Skin epidermis (tissue), 12 donors: ENCODE data around the gene GPR183.

Source experiments
- H3K27ac ChIP-seq, 21 experiments: fragments of 200-600 bp; sonication (generic) in 11 of 21; one replicate each; pipeline ENCODE4 v1.5.0; 2020; ENCODE audit warnings: mild to moderate bottlenecking in 3 of 21, inconsistent platforms in 2 of 21, moderate library complexity in 2 of 21
- H3K4me3 ChIP-seq, 7 experiments: fragments of 200-600 bp; sonication (generic) in 2 of 7; one replicate each; pipeline ENCODE4 v1.5.0; 2020; ENCODE audit warnings: inconsistent platforms in 2 of 7, mild to moderate bottlenecking in 2 of 7, moderate library complexity in 1 of 7

GPR183 gene

DNA sequence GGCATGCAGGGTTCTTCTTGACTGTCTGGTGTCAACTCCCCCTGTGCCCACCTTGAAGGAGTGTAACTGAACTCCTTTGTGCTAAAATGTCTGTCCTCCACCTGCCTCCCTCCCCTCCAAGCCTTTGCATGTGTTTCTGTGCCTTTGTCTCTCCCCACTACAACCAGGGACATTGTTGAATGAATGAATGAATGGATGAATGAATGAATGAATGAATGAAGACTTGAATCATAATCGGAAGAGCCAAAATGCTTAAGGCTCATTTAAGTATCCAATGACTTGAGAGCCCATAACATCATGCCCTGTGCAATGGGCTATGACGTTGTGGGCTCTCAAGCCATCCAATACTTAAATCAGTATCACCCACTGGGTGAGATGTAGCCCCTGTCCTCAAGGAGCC lies 9.0 kb upstream of the GPR183 start:
- no peak overlapping the region for H3K4me3 ChIP-seq
- H3K27ac ChIP-seq = peak overlapping the region in 1 of 21 experiments; percentile 87

DNA sequence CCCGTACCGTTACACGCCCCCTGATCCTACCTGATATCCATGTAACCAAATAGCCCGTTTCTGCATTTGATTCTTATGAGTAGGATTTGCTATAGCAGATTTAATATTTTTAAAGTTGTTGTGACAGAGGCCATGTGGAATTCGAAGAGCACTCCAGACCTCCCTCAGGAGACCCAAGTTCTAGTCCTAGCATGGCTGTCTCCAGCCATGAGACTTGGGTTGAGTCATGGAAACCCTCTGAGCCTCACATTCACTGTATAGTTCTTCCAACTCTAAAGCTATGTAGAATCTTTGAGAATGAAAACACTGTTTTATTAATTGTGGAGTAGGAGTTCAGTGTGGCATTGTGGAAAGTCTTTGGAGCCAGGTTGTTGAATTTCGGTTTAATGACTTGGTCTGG lies 8.0 kb upstream of the GPR183 start:
- H3K27ac ChIP-seq = peak overlapping the region in 14 of 21 experiments; percentile 1 to 87 (median 48)
- no peak overlapping the region for H3K4me3 ChIP-seq

DNA sequence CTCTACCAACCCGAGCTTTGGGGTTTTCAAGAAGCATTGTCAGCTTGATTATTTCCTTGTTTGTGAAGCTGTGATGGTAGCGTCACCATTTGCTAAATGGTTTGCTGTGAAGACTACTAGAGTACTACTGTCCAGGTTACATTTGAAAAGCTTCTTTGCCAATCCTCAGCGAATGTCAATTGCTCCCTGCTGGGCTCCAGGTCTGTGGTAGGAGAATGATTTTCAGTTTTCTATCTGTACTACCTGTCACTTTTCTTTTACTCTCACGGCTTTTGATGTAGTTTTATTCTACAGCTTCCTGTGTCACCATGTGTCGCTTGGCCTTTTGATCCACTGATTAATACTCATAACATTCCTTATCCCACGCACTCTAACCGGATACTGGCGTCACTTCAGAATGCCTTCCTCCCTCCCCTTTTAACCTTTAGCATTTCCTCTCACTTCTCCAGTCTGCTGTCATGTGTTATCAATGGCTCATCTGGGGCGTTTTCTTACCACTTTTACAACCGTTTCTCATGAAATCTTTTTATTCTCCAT lies 7.5 kb upstream of the GPR183 start:
- Histone ChIP-seq H3K27ac (peak overlapping the region in 15 of 21 experiments; percentile 1 to 87 (median 52)), H3K4me3 (no peak overlapping the region)

DNA sequence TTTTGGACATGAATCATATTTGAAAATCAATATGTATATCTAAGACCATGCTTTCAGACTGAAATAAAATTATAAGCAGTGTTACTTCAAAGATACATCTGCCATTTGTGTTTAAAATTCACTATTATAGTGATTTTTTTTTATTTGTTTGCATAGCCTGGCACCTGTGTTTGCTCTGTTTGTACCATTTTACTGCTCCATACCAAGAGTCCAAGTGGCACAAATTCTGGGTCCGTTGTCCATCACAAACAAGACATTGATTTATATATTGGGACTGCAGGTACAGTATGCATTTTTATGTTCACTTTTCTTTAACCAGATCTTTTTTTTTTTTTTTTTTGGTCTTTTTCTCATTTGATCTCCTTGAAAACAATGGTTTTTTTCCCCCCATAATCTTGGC lies 6.7 kb upstream of the GPR183 start:
- Histone ChIP-seq H3K4me3 (no peak overlapping the region), H3K27ac (peak overlapping the region in 13 of 21 experiments; percentile 13 to 87 (median 75))

DNA sequence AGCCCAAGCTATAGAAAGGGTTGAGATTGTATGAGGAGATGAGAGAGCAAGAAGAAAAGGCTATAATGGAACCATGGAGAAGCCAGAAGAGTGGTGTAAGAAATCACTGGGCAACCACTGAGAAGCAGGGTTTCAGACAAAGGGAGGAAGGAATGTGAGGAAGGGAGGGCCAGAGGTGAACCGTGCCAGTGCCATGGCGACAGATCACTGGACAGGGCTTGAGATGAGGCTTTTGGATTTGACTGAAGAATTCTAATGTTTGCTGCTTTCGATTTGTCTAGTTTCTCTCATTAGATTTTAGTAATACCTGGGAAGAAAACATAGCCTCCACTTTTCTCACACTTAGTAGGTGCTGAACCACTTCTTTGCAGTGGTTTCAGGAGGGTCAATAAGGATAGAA lies 6.3 kb upstream of the GPR183 start:
- H3K27ac ChIP-seq = peak overlapping the region in 19 of 21 experiments; percentile 2 to 87 (median 72)
- no peak overlapping the region for H3K4me3 ChIP-seq

DNA sequence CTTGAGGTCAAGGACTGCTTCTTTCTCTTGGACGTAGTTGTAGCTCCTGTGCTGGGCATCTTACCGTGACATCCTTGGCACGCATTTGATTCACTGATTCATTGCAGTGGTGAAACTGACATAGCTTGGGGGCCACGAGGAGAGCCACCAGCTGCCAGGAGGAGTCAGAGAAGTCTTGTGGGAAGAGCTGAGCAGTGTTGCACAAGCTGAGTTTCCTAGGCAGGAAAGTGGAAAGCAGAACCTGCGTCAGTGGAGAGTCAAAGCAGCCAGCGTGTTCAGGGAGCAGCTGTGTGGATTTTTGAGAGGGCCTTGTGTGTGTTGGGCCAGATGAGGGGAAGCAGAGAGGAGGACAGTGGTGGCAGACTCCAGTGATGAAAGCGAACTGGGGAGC lies 5.3 kb upstream of the GPR183 start:
- H3K4me3 ChIP-seq = no peak overlapping the region
- H3K27ac ChIP-seq = peak overlapping the region in 19 of 21 experiments; percentile 2 to 87 (median 72)

DNA sequence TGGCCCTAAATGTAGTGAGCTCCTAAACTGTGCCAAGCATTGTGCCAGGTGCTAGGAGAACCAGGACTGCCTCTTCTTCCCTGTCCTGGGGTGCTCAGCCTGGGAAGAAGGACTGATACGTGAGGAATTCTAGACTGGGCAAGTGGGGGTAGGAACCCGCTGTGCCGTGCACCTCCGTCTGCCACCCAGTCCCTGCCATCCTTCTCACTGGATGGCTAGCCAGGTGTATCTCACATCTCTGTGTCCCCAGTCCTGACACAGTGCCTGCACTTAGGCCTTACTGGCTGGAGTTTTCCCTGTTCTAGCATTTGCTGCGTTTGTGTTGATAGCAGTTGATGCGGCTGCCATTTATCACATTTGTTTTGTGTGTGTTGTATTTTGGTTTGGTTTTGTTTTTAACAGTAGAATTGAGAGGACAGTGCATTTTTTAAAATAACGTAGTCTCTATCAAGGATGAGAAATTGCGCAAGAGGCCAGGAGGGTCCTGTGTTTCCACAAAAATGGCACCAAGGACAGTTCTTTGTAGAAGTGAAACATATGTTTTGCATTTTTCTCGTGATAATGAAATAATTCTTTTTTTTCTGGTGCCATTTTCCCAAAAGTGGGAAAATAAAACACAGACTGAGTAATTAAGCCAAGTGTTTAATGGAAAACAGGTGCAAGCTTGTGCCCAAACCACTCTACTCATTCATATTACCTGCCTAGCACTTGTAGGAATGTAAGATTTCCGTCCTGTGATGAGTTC lies 4.7 kb upstream of the GPR183 start:
- Histone ChIP-seq H3K4me3 (no peak overlapping the region), H3K27ac (peak overlapping the region in 19 of 21 experiments; percentile 1 to 87 (median 62))

DNA sequence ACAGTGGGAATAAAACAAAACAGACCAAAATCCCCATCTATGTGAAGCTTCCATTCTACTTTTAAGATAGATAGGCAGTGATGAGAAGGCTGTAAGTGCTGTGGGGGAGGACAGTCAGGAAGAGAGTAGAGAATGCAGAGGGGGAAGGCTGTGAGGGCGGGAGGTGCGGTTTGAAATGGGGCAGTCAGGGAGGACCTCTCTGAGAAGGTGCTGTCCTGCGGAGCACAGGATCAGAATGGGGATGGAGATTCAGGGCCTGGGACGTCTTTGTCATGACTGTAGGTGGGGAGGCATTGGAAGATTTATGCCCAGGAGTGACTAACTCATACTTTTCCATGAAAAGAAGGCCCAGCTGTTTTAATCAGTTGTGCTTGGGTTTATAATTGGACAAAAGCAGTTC lies 3.9 kb upstream of the GPR183 start:
- Histone ChIP-seq H3K4me3 (no peak overlapping the region), H3K27ac (peak overlapping the region in 16 of 21 experiments; percentile 15 to 87 (median 72))

DNA sequence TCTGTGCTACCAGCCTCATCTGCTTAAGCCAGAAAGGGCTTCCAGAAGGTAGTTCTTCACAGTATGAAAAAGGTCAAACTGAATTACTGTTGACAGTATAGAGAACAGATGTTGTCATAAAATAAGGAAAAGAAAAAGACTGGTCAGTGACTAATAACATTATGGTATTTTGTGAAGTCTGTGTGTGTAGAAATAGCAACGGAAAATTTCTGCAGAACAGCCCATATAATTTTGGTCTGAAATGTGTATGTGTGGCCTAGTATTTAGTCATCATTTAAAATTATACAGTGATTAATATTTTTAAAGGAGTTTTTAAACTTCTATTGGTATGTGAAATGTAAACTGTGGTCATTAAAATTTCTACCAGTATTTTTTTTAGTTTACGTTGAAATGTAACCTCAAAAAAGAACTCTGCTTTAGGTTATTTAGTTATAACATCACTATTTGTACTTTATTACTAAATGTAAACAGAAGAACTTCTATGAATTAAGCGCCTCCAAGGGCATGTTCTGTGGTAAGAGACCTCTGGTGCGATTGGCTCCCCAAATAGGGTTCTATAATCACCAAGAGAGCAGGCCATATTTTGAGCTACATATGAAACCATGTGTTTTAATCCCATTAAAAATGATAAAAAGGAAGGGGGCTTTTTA lies 3.3 kb upstream of the GPR183 start:
- H3K27ac ChIP-seq = peak overlapping the region in 16 of 21 experiments; percentile 25 to 87 (median 68)
- H3K4me3 ChIP-seq = no peak overlapping the region

DNA sequence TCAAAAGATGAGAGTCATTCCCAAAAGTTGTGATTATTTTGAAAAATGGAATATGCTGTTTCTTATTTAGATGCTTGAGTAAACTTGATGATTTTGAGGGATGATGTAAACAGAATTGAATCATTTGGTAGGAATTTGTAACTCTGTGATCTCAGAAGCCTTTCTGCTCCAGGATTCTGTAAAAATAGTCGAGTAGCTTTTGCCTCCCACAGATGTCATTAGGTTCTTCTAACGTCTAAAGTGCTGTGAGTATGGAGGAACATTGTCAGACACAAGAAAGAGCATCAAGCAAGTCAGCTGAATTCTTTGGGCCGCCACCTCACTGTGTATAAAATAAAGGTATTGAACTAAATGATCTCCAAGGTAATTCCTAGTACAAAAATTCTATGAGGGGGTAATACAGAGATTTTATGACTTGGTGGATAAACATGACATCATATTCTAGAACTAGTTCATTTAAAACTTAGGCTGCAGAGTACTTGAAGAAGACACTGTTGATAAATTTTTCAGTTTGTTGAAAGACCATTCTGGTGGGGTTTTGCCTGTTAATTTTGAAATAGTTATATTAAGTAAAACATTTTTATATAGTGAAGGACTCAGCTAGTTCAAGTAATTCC lies 1.4 kb upstream of the GPR183 start:
- Histone ChIP-seq H3K27ac (peak overlapping the region in 19 of 21 experiments; percentile 7 to 87 (median 73)), H3K4me3 (no peak overlapping the region)

DNA sequence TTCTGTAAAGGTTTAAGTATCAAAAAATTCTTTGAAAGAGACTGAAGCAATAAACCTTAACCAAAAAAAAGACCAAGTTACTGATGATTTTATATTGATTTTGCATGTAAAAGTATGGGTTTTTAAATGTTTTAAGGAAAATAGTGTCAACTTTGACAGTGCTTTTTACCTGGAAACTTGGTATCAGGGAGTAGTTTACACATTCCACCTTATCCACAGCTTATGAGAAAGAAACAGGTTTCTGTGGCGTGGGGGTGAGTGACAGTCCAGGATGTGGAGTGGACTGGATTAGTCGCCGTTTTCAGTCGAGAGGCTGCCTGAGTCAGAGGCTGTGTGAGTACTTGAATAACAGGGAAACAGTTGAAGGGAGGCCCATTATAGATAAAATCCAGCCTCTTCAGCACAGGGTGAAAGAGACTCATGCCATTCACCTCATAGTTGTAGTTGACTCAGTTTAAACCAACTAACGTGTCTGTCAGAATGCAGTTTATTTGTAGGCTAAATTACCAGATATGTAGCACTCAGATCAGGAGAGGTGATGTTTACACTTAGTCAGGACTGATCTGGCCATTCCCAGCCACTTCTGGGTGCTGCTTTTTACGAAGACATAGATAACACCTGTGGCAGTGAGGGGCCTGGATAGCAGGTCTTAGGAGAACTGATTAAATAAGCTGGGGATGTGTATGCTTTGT lies 595 bp upstream of the GPR183 start:
- Histone ChIP-seq H3K27ac (peak overlapping the region in 18 of 21 experiments; percentile 14 to 87 (median 70)), H3K4me3 (no peak overlapping the region)

DNA sequence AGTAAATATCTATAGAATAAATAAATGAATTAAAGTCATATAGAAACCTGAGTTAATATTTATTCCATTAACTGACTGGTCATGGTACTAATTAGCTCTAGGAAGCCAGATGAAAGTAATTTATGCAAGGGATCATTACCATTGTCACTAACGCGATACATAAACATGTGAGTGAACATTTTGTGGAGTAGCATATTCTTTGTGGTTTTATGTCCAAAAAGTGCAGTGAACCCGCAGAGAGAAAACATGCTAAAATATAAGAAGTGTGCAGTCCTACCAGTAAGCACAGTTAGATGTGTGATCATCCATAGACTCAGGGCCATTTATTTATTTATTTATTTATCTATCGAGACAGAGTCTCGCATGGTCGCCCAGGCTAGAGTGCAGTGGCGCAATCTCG lies 1.6 kb downstream of the GPR183 start:
- peak overlapping the region in 18 of 21 experiments; percentile 8 to 87 (median 72) for H3K27ac ChIP-seq
- peak overlapping the region; percentile 19 to 42 (median 26) for H3K4me3 ChIP-seq

DNA sequence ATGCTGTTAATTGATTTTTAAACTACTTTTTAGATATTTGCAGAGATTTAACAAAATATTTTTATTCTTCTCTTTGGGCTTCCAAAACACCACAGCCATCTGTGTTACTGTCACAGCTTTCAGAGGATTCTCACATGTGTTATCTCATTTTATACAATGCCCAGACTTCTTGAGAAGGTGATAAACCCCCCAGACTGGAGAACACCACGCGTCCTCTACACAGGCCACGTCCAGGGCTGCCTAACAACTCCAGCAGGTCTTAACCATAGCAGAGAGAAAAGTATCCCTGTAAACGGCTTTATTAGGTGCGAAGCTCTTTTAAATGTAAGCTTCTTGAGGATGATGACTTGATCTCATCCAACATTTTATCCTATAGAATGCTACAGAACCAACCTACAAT lies 2.0 kb downstream of the GPR183 start:
- Histone ChIP-seq H3K4me3 (peak overlapping the region; percentile 9 to 42 (median 26)), H3K27ac (peak overlapping the region in 15 of 21 experiments; percentile 22 to 87 (median 74))

DNA sequence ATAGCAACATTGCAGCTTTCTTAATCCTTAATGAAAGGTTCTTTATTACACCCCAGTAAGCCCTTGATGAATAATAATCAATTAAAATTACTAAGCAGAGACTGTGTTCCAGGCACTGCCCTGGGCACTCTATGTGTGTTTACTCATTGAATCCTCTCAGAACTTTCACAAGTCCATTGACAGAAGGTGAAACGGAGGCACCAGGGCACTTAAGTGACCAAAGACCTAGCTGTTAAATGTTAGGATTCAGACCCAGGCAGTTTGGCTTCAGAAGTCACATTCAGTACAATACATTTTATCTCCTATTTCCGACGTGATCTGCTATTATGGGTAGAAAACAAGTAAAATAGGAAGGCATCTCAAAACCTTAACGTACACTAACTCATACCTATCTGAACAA lies 2.7 kb downstream of the GPR183 start:
- Histone ChIP-seq H3K27ac (peak overlapping the region in 17 of 21 experiments; percentile 3 to 87 (median 72)), H3K4me3 (peak overlapping the region in 4 of 7 experiments; percentile 7 to 42 (median 26))

DNA sequence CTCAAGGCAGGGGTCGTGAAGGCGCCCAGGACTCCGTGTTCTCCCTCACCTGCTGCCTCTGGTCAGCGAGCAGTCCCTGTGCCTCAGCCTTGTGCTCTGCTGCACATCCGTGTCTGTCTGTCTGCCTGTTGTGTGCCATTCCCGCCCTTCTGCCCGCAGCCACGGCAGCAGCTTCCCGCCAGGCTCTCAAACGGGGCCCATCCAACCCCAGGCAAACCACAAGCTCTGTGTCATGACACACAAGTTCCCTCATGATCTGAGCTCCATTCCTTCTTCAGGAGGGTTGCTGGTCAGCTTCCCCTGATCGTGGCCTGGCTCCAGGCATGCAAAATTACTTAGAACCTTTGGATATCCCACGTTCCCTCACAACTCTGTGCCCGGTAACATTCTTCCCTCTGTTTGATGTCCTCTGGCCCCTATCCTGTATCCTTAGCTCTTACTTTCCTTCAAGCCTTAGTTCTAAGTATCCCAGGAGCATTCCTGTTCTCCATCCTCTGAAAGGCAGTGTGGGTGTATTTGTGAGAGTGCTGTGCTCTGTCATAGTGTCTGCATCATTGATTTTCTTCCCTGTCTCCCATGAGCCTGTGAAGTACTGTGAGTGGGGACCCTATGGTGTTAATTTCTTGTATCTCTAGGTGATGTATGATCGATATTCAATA lies 3.2 kb downstream of the GPR183 start:
- peak overlapping the region in 5 of 7 experiments; percentile 5 to 42 (median 26) for H3K4me3 ChIP-seq
- peak overlapping the region in 19 of 21 experiments; percentile 3 to 87 (median 62) for H3K27ac ChIP-seq

DNA sequence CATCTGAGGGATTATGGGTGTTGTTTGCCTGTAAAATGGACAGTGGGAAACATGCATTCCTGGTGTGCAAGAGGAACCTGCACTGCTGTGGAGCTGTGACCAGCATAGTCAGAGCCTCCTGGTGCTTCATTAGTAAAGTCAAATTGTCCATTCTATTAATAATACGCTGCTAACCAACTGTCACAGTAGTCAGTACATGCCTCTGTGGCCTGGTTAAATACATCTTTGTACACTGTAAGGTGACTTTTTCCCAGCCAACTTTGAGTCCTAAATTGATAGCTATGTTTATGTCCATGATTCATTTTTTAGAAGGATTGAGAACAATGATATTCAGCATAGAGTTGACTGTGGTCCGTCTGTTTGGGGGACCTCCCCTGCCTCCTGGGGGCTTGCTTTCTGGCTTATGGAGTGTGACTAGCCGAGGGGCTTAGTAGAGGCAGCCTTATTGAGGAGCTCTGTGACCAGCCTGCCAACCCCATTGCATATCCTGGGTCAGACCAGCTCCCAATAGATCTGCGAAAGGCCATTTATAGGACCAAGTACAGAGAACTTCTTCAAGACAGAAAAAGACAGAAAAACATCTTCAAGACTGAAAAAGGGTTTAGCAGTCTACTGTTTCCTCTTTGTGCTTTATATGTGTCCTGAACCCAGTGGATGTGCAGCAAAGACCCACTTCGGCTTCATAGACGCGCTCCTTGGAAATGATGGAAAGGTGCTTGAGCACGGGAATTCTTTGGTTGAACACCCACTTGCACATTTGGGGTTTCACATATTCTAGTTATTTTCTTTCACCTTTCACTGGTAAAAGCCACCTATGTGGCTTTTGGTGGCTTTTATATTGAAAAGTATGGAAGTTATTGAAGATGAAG lies 4.3 kb downstream of the GPR183 start:
- Histone ChIP-seq H3K4me3 (peak overlapping the region in 1 of 7 experiments; percentile 3), H3K27ac (peak overlapping the region in 13 of 21 experiments; percentile 22 to 87 (median 60))

DNA sequence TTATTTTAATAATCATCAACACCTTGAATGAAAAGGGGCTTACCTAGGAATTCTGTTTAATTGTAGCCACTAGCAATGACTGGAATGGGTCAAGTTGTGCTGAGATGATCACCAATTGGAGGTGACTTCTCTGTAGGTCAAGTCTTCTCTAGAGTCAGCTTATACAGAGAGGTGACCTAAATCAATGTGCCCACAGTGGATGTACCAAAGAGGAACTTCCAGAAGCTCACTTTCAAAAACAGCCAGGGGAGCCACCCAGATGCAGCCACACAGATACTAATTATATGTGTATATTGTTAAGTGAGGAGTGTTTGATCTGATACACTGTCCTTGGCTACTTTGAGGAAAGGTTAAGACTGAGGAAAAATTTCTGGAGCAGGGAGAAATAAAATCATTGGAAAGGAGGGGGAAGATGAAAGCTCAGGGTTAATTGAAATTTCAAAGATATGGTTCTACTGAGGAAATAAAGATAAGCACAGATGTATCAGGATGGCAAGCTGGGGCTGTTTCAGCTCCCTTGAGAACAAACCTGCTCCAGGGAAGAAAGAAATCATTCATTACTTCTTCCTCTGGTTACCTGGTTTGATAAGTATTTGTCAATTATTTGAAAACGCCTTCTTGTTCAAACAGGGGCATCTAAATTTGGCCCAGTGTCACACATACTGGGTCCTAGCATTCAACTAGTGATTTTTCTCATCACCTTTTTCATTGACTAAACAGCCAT lies 5.1 kb downstream of the GPR183 start:
- Histone ChIP-seq H3K4me3 (peak overlapping the region in 1 of 7 experiments; percentile 3), H3K27ac (peak overlapping the region in 9 of 21 experiments; percentile 34 to 87 (median 74))
